Stimulated activated CD4-positive, alpha-beta T cell treated with anti-CD3 and anti-CD28 coated beads, Interleukin-1b, Interleukin-23, amount 100 ng/mL, for 4 hours (primary cell): ENCODE measurements around the gene PISD.
"Not testable (repeated sequence)": the region's sequence is repeated elsewhere in the genome, so short reads cannot be mapped to it uniquely, and the experiment has no call there.

Experiments
- DNase-seq, 2 donors: peaks; one replicate each; pipeline ENCODE4 v3.0.0-alpha.2; 2020; ENCODE audit warnings: low read depth in 2 of 2

Gene PISD

DNA sequence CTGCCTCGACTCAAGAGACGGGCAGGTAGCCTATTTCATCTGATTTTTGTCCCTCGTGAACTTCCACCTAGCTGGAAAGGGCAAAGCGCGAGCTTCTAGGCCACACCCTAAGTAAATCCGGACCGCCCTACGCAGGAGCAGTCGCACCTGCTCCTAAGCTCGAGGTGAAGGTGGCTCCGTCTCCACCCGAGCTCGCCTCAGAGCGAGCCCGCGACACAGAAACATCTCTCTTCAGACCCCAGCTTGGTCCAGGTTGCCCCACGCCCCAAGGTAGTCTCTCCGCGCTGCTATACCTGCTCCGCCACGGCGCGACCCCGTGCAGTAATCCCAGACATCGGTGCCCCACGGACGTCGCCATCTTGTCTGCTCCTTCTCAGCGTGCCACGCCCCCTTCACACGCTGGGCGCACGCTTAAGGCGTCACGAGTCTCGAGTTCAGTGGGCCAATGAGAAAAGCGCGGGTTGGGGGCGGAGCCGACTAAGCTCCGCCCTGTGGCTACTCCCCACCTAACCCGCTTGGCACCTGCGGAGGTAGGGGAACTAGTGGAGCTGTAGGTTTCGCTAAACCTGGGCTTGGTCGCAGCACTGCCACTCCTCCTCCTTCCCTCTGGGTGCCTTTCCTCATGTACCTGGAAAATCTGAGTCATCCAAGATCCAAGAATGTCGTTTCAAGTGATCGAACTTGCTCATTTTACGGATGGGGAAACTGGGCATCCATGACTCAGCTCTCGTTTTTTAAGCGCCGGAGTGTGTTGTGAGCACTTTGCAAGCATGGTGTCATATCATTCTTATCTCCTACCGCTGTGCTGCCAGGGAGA is at the start of gene PISD:
PISD (minus strand) TSS at position 365 of the 817 bp plus-strand sequence; CDS start at position 358, 7 bp downstream.
- DNase-seq: peak; percentile 93 to 94

DNA sequence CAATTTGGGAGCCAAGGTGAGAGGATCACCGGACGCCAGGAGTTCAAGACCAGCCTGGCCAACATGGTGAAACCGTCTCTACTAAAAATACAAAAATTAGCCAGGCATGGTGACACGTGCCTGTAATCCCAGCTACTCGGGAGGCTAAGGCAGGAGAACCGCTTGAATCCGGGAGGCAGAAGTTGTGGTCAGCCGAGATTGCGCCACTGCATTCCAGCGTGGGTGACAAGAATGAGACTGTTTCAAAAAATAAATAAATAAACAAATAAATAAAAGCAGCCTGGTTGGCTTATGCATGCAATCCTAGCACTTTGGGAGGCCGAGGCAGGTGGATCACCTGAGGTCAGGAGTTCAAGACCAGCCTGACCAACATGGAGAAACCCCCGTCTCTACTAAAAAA is 49.2 kb upstream of the PISD start:
- DNase-seq: not testable (repeated sequence)

DNA sequence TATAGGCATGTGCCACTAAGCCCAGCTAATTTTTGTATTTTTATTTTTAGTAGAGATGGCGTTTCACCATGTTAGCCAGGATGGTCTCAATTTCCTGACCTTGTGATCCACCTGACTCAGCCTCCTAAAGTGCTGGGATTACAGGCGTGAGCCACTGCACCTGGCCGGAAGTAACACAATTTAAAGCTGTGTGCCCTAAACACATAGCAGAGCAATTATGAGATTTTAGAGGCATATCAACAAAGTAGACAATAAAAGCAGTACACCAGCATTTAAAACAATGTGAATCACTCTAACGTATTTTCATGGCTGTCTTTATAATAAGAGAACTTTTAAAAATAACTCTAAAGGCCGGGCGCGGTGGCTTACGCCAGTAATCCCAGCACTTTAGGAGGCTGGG is 45.5 kb upstream of the PISD start:
- DNase-seq: no peak

DNA sequence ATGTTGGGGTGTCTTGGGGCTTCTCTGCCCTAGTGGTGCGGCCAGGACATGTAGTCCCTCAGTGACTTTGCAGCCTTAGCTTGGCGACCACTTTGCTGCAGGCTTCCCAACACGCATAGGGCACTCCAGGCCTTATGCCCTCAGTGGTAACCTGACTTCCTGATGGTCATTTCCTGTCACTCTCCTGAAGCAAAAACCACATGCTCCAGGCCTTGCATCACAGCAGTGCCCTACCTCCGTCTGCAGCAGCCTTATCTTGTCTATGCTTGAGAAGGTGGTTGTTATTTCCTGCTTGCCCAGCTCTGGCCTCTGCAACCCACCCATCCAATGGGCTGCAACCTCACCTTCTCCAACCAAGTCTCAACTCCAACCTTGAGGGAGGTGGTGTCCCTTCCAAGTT is 33.4 kb upstream of the PISD start:
- DNase-seq: no peak

DNA sequence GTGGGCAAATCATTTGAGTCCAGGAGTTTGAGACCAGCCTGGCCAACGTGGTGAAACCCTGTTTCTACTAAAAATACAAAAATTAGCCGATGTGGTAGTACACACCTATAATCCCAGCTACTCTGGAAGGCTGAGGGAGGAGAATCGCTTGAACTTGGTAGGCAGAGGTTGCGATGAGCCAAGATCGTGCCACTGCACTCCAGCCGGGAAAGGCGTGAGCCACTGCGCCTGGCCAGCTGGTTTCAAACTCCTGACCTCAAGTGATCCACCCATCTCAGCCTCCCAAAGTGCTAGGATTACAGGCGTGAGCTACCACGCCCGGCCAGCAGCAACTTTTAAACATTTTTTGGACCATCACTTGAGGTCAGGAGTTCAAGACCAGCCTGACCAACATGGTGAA is 32.0 kb upstream of the PISD start:
- DNase-seq: not testable (repeated sequence)

DNA sequence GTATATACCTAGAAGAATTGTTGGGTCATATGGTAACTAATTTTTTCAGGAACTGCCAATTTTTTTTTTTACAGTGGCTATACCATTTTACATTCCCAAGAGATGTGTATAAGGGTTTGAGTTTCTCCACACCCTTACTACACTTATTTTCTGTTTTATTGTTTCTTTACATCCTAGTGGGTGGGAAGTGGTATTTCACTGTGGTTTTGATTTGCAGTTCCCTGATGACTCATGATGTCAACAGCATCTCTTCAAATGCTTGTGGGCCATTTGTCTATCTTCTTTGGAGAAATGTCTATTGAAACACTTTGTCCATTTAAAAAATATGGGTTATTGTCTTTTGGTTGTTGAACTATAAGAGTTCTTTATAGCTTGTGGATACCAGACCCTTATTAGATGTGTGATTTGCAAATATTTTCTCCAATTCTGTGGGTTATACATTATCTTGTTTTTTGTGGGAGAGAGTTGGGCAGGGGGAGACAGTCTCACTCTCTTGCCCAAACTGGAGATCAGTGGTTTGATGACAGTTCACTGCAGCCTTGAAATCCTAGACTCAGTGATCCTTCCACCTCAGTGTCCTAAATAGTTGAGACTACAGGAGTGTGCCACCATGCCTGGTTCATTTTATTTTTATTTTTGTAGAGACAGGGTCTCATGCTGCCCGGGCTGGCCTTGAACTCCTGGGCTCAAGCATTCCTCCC is 30.3 kb upstream of the PISD start:
- DNase-seq: no peak

DNA sequence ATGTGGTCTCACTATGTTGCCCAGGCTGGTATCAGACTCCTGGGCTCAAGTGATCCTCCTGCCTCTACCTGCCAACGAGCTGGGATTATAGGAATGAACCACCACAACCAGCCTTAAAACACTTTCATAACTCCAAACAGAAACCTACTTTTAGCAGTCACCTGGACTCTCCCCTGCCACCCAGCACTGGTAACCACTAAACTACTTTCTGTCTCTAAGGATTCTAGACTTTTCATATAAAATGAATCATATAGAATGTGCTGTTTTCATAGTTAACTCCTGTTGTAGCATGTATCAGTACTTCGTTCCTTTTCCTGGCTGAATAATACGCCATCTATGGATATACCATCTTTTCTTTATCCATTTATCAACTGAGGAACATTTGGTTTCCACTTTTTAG is 29.4 kb upstream of the PISD start:
- no peak for DNase-seq

DNA sequence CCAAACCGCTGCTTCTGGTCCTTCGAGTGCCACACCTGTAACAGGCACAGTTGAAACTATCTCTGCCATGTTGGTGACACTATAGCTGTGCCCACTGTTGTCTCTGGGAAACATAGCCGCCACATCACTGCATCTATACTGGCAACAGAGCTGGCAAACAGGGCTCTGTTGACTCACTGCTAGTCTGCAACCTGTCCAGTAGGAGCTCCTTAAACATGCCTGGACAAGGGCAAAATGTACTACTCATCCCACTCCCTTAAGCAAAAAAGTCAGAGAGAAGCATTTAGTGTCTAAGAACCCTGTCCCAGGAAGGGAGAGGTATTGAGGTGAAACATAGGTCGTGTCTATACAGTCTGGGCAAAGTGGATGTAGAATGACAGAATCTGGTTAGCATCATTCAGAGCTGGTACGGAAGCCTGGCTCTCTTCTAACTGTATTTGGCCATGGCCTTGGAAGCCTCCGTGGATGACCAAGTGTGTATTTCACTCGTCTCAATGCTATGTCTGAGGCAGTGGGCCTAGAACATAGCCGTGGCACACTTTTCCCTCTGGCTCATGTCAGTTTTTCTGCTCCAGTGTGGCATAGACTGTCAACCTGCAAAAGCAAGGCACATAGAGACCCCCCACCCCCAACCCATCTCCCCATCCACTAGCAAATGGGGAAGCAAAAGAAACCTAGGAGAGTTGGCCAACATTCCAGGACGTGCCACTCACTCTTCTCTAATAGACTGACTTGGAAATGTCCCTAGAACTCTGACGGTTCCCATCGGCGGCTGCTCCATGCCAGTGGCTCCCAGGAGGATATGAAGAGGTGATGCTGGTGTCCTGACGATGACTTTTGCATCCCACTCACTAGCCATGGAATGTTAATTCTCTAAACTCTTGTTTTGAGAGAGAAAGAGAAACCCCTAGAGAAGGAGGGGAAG is 21.4 kb upstream of the PISD start:
- DNase-seq: no peak

DNA sequence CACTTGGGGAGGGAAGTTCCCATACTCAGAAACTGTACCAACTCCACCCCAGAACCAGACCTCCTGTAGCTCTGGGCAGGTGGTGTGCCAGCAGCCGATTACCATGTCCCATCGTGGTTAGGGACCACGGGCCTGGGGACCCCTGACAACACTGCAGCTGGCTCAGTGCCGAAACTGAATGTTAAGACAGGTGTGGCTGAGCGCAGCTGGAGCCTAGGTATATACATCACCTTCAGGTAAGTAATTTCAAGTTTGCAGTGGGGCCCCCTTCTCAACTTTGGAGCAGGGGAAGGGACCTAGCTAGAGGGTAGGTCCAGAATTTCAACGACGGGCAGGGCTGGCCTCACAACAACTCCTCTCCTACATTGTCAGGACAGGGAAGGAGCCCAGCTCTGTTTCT is 20.7 kb upstream of the PISD start:
- DNase-seq: no peak

DNA sequence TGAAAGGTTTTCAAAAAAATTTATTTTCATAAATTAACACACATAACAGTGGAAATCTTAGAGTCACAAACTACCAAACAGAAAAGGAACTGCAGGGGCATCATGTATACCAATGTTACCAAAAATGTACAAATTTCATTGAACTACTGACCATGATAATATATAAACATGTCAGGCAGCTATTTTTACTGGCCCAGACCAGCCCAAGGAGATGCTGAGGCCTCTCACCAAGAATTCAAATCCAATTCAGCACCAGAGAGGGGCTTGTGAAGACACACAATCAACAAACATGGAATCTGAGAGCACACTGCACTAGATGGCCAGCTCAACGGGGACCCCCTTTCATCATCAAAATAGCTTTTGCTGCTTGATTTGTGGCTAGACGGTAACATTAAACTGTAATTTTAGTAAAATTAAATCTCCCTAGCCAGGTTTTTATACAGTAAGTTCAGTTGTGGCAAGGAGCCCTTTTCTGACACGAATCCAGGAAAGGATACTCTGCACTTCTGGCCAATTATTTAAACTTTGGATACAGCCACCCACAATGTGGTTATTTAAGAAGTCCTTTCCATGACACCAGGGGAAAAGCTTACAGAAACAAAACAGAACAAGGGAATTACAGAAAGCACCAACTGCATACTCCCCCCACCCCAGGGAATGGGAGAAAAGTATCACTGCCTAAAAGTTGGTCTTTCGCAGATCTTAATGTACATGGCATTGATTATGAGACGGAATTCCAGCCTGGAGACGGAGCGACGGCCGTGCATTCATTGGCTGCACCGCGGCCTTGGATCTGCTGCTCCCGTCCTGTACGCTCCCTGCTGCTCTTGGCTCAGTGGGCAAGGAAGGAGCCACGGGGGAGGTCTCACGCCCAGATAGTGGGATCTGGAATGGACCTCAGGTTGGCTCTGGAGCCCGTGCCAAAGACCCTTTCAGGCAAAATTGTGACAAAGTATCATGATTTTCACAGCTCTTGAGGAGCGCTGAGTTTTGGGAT is 19.6 kb upstream of the PISD start:
- no peak for DNase-seq

DNA sequence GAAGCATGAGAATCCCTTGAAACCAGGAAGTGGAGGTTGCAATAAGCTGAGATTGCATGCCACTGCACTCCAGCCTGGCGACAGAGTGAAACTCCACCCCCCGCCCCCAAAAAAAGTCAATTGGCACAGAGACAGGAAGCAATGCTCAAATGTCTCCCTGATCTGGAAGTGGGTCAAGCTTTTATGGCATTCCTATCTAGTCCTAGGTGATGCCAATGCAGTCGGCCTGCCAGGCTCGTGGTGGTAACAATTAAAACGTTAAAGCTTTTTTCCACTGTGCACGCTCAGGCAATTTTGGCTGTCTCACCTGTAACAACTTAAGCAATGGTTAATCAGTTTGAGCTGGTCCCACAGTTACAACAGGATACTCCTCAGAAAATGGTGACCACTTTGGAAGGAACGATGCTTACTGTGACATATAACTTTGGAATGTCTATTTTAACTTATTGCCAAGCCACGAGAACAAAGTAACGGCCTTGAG is 18.9 kb upstream of the PISD start:
- no peak for DNase-seq

DNA sequence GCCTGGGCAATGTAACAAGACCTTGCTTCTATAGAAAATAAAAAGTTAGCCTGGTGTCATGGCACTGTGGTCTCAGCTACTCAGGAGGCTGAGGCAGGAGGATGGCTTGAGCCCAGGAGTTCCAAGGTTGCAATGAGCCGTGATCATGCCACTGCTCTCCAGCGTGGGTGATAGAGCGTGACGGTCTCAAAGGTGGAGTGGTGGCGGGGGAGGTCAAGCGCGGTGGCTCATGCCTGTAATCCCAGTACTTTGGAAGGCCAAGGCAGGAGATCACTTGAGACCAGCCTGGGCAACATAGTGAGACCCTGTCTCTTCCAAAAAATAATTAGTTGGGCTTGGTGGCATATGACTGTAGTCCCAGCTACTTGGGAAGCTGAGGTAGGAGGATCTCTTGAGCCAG is 16.7 kb upstream of the PISD start:
- no peak for DNase-seq

DNA sequence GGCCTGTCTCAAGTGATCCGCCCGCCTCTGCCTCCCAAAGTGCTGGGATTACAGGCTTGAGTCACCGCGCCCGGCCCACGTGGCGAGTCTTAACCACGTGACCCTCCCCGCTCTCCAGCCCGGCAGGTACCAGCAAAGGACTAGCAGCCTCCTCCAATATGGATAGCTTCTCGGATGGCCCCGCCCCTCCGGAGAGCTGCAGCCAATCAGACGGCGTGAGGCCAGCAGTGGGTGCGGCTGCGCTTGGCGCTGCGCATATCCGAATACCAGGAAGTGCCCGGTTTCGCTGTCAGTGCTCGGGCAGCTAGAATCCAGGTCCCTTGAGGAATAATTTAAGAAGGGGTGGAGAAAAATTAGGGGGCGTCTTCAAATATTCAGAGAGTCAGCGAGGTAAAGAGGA is 14.7 kb upstream of the PISD start:
- DNase-seq: peak; percentile 86 to 87

DNA sequence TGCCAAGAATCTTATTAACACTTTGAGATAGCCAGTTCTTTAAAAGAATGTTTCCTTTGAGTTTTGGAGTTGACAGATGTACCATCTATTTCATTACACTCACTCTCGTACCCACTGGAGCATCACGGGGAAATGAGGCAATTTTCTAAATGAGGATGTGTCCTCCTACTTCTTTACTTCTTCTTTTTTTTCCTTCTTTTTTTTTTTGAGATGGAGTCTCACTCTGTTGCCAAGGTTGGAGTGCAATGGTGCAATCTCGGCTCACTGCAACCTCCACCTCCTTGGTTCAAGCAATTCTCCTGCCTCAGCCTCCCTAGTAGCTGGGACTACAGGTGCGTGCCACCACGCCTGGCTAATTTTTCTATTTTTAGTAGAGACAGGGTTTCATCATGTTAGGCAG is 12.2 kb upstream of the PISD start:
- not testable (repeated sequence) for DNase-seq

DNA sequence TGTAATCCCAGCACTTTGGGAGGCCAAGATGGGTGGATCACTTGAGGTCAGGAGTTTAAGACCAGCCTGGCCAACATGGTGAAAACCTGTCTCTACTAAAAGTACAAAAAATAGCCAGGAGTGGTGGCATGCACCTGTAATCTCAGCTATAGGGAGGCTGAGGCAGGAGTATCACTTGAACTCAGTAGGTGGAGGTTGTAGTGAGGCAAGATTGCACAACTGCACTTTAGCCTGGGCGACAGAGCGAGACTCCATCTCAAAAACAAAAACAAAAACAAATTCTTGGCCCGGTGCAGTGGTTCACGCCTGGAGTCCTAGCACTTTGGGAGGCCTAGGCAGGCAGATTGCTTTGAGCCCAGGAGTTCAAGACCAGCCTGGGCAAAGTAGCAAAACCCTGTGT is 6.8 kb upstream of the PISD start:
- DNase-seq: not testable (repeated sequence)

DNA sequence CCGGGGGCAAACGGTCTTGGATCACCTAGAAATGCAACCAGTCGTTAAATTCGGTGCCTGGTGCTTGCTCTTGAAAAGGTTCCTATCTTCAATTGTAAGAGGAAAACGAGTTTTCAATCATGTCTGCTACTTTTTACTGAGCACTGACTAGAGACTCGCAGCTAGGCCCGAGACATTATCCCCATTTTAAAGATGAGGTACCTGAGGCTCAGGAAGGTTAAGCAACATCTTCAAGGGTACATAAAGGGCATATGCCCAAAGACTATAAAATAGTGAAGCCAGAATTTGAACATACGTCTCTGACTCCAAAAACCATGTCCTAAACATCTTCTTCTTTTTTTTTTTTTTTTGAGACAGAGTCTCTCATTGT is 638 bp upstream of the PISD start:
- no peak for DNase-seq

DNA sequence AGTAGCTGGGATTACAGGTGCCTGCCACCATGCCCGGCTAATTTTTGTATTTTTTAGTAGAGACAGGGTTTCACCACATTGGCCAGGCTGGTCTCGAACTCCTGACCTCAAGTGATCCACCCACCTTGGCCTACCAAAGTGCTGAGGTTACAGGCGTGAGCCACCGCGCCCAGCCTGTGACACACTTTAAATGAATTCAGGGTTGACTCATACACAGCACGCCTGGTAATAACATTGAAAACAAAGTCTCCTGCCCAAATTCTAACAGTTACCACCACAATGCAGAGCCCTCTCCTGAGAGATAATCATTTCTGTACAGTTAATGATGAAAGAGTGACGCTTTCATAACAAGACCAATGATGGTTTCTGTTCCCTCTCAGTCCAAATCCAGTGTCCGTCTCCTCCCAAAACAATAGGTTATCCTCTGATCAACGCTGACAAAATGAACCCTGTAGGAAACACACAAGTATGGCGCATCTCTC is 1.1 kb downstream of the PISD start:
- DNase-seq: peak in 1 of 2 donors; percentile 22

DNA sequence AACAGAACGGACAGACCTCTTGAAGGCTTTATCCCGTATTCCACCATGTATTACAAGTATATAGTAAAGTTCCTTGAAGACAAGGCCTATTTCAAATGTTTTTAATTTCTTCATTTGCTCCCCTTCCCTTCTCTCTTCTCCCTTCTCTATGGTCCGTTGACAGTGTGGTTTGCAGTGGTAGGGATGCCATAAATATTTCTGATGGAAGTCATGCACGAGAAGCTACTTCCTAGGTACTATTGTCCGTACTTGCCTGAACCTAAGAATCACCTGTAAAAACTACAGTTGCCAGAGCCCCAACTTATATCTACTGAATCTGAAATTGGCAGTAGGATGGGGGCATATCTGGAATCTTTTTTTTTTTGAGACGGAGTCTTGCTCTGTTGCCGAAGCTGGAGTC is 2.8 kb downstream of the PISD start:
- no peak for DNase-seq

DNA sequence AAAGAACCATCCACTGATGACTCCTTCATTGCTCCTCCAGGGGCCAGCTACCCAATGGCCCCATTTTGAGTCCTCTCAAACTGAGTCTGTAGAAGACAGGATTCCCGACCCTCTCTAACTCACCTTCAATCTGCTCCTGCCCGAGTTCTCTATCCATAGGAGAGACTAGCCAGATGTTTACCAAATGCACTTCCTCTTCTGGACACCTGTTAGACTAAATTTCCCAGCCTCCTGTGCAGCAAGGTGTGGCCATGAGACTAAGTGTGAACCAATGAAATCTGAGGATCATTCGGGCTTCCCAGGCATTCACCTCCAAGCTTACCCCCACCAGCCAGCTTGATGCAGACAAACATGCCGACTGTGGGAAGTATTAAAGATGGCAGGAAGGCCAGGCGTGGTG is 7.6 kb downstream of the PISD start:
- no peak for DNase-seq

DNA sequence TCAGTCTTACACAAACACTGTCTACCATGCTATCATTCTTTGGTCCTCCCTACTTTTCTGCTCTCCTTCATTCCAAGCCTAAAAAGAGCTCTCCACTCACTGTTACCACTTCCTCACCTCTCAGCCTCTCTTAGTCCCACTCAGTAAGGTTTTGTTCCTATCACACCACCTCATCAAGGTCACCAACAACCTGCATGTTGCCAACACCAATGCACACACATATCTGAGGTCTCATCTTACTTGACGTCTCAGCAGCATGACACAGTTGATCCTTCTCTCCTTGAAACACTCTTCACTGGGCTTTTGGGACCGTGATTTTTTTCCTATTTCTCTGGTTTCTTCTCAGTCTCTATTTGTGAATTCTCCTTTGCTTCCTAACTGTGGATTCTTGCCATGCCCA is 8.1 kb downstream of the PISD start:
- no peak for DNase-seq
